Gastrocnemius medialis (tissue), 4 donors: ENCODE measurements around the gene FBN2. TPM values are rescaled to one million over a fixed set of nuclear protein-coding genes. Genes with fewer than 3 reads are reported as not detected.

ENCODE experiments used
- ATAC-seq, 2 donors: fragments of 150-250 bp; one replicate each; pipeline ENCODE4 v1.9.1; 2016
- DNase-seq, 2 donors: peaks; one replicate each; pipeline ENCODE4 v3.0.0-alpha.2; 2019
- H3K27ac ChIP-seq, 4 donors: fragments of 200-600 bp; sonication (generic); 1 replicate in 1 of 4; 2 replicates in 3 of 4; pipeline ENCODE4 v1.5.1; 2016 to 2018; ENCODE audit warnings: mild to moderate bottlenecking in 2 of 4, moderate library complexity in 1 of 4
- H3K27me3 ChIP-seq, 3 donors: fragments of 200-600 bp; sonication (generic) in 2 of 3; 1 replicate in 1 of 3; 2 replicates in 2 of 3; pipeline versions ENCODE4 v1.5.1 to v1.6.0; 2016 to 2019; ENCODE audit warnings: mild to moderate bottlenecking in 1 of 3, moderate library complexity in 1 of 3
- H3K36me3 ChIP-seq, 2 donors: fragments of 200-600 bp; sonication (generic) in 1 of 2; one replicate each; pipeline ENCODE4 v1.5.1; 2017 to 2018
- H3K4me1 ChIP-seq, 2 donors: fragments of 200-600 bp; sonication (generic) in 1 of 2; one replicate each; pipeline ENCODE4 v1.5.1; 2016 to 2017; ENCODE audit warnings: mild to moderate bottlenecking in 2 of 2
- H3K4me3 ChIP-seq, 4 donors: fragments of 200-600 bp; sonication (generic) in 3 of 4; 1 replicate in 1 of 4; 2 replicates in 3 of 4; pipeline ENCODE4 v1.5.1; 2016 to 2019; ENCODE audit warnings: mild to moderate bottlenecking in 2 of 4
- H3K9me3 ChIP-seq, 3 donors: fragments of 200-600 bp; sonication (generic) in 2 of 3; 1 replicate in 1 of 3; 2 replicates in 2 of 3; pipeline ENCODE4 v1.5.1; 2016 to 2019
- POLR2A ChIP-seq, 2 donors: fragments of 450-650 bp; IDR thresholded peaks; one replicate each; pipeline ENCODE4 v1.6.1; 2017; ENCODE audit warnings: antibody characterized with exemption in 2 of 2, mild to moderate bottlenecking in 2 of 2, moderate library complexity in 2 of 2
- in situ Hi-C, 4 donors: fragments of 200-750 bp; cut with MboI; loops; one replicate each; pipeline versions ENCODE4 v1.15.0 to v1.8.0; 2017; ENCODE audit warnings: low sequenced_read_pairs in 4 of 4
- intact Hi-C: fragments of 100-400 bp; cut with DNase I; formaldehyde crosslinking; loops from one replicate; pipeline ENCODE4 v1.15.1; 2023; ENCODE audit warnings: low total_unique reads
- total RNA-seq, 4 donors: library from RNA; depleted of rRNA; stranded (reverse); fragments of >200 nt; gene quantifications; one replicate each; pipeline versions ENCODE4 v1.1.0 to v1.2.3, GENCODE V29; 2016
- TF ChIP-seq, protein P1 (sequence below), 5 experiments: fragments of 450-650 bp in 3 of 5; fragments of 200-600 bp in 2 of 5; sonication (generic) in 2 of 5; IDR thresholded peaks in 4 of 5; conservative IDR thresholded peaks in 1 of 5; 1 replicate in 4 of 5; 2 replicates in 1 of 5; pipeline ENCODE4 v1.5.1; 2016 to 2019; ENCODE audit warnings: antibody characterized with exemption in 5 of 5, mild to moderate bottlenecking in 3 of 5, moderate library complexity in 3 of 5

Gene FBN2
- total RNA-seq, 4 donors from 2014 or later = 0.07 to 0.20 TPM; not detected in 2

DNA sequence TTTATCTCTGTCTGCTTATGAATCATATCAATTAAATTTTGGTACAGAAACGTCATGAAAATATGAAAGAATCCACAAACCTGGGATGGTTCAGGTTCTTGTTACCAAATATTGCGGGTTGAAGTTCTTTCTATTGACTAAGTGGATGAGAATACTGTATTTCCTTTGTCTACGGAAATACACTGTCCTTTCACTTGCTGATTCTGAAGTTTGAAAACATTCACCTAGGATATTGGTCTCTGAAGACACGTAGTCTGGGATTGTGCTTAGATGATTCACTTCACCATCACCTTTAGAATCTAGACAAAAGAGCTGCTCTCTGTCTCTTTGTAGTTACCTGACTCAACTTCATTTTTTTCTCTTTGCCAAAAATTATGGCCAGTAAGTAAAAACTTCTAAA lies 222.4 kb downstream of the FBN2 start:
- Histone ChIP-seq H3K4me1 (no peaks in the 10 kb centered on the region), H3K9me3 (no peaks in the 10 kb centered on the region), H3K36me3 (no peaks in the 10 kb centered on the region), H3K27me3 (no peaks in the 10 kb centered on the region), H3K4me3 (no peak overlapping the region), H3K27ac (no peak overlapping the region)
- in situ Hi-C loops (no loop called here), intact Hi-C loops (no loop called here)
- DNase-seq (no peak), ATAC-seq (no peak)
- TF ChIP-seq, protein P1, sequence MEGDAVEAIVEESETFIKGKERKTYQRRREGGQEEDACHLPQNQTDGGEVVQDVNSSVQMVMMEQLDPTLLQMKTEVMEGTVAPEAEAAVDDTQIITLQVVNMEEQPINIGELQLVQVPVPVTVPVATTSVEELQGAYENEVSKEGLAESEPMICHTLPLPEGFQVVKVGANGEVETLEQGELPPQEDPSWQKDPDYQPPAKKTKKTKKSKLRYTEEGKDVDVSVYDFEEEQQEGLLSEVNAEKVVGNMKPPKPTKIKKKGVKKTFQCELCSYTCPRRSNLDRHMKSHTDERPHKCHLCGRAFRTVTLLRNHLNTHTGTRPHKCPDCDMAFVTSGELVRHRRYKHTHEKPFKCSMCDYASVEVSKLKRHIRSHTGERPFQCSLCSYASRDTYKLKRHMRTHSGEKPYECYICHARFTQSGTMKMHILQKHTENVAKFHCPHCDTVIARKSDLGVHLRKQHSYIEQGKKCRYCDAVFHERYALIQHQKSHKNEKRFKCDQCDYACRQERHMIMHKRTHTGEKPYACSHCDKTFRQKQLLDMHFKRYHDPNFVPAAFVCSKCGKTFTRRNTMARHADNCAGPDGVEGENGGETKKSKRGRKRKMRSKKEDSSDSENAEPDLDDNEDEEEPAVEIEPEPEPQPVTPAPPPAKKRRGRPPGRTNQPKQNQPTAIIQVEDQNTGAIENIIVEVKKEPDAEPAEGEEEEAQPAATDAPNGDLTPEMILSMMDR (IDR thresholded peaks at IDR 0.05 in 4 of 5, conservative IDR thresholded peaks at IDR 0.05 in 1 of 5) = no peak
- TF ChIP-seq POLR2A (IDR thresholded peaks at IDR 0.05) = no peak

DNA sequence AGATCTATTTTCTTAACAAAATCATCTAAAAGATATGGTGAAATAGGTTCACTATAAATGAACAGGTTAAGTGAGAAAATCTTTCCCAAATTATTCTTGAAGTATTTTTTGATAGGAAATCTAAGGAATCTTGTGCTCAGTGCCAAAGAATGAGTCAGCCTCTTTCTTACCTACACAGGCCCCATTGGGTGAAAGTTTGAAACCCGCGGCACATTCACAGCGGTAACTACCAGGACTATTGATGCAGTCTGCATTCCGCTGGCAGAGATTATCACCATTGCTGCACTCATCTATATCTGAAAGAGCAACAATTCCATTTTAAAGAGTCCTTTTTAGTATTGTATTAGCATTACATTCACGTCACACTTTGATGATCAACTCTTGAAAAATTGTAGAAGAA lies 232.7 kb downstream of the FBN2 start:
- intact Hi-C loops = no loop called here
- Histone ChIP-seq H3K27ac (no peak overlapping the region), H3K36me3 (no peaks in the 10 kb centered on the region), H3K4me3 (no peak overlapping the region), H3K4me1 (no peaks in the 10 kb centered on the region), H3K9me3 (no peaks in the 10 kb centered on the region), H3K27me3 (no peaks in the 10 kb centered on the region)
- in situ Hi-C loops = no loop called here
- DNase-seq (no peak), ATAC-seq (no peak)
- TF ChIP-seq, protein P1 (IDR thresholded peaks at IDR 0.05 in 4 of 5, conservative IDR thresholded peaks at IDR 0.05 in 1 of 5) = no peak
- no peak for TF ChIP-seq POLR2A (IDR thresholded peaks at IDR 0.05)

DNA sequence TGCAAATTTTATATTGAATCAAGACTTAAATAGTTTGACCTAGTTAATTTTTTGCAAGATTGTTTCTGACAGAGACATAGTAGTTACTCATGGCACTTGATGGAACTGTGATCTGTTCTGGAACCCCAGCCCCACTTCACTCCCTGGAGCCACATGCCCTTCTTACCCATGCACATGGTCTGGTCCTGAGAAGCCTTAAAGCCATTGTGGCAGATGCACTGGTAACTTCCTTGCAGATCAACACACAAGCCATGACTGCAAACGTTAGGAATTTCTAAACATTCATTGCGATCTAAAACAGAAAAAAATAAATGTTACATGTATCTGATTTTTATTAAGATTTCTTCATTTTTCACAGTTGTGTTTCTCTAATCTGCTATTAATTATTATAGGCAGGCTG lies 233.3 kb downstream of the FBN2 start:
- in situ Hi-C loops = no loop called here
- Histone ChIP-seq H3K9me3 (no peaks in the 10 kb centered on the region), H3K4me3 (no peak overlapping the region), H3K27me3 (no peaks in the 10 kb centered on the region), H3K27ac (no peak overlapping the region), H3K36me3 (no peaks in the 10 kb centered on the region), H3K4me1 (no peaks in the 10 kb centered on the region)
- ATAC-seq (no peak), DNase-seq (no peak)
- no peak for TF ChIP-seq POLR2A (IDR thresholded peaks at IDR 0.05)
- TF ChIP-seq, protein P1 (IDR thresholded peaks at IDR 0.05 in 4 of 5, conservative IDR thresholded peaks at IDR 0.05 in 1 of 5) = no peak
- intact Hi-C loops = no loop called here

DNA sequence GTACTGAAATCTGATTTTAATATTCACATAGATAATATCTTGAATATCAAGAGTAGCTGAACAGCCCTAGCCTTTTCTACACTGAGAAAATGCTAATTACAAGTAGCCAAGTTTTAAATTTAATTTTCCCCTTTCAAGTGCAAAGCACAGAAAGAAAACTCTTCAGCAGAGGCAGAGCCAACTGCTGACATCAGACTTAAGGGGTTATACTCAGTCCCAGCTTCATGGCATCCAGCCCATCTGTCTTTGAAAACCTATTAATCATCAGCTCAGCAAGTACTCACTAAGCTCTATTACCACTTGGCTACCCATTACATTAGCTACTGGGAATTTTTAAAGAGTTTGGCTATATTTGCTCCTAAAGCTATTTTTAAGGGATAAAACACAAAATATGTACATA lies 234.0 kb downstream of the FBN2 start:
- ATAC-seq (no peak), DNase-seq (no peak)
- no peaks in the 10 kb centered on the region for H3K36me3 ChIP-seq
- intact Hi-C loops = no loop called here
- H3K27me3 ChIP-seq = no peaks in the 10 kb centered on the region
- no peaks in the 10 kb centered on the region for H3K4me1 ChIP-seq
- no peaks in the 10 kb centered on the region for H3K9me3 ChIP-seq
- no peak overlapping the region for H3K4me3 ChIP-seq
- no peak overlapping the region for H3K27ac ChIP-seq
- no peak for TF ChIP-seq POLR2A (IDR thresholded peaks at IDR 0.05)
- TF ChIP-seq, protein P1 (IDR thresholded peaks at IDR 0.05 in 4 of 5, conservative IDR thresholded peaks at IDR 0.05 in 1 of 5) = no peak
- in situ Hi-C loops = no loop called here

DNA sequence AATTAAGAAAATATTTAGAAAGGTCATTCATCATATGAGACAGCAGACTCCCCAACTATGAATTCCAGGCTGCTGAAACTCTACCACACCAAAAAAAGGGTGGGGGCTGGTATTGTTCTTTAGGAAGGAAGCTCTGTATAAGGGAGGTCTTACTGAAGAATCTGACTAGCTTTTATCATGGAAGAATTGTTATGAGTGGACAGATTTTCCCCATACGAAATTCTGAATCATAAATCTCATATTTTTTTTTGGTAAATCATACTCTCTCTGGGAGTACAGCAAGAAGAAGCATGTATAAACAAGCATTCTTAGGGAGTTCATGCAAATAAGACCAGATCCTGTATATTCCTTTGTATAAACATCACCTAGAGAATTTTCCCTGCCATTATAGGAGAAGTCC lies 234.5 kb downstream of the FBN2 start:
- H3K4me1 ChIP-seq = no peaks in the 10 kb centered on the region
- no peak overlapping the region for H3K4me3 ChIP-seq
- DNase-seq (no peak), ATAC-seq (no peak)
- in situ Hi-C loops = no loop called here
- H3K36me3 ChIP-seq = no peaks in the 10 kb centered on the region
- TF ChIP-seq POLR2A (IDR thresholded peaks at IDR 0.05) = no peak
- TF ChIP-seq, protein P1 (IDR thresholded peaks at IDR 0.05 in 4 of 5, conservative IDR thresholded peaks at IDR 0.05 in 1 of 5) = no peak
- no peak overlapping the region for H3K27ac ChIP-seq
- intact Hi-C loops = no loop called here
- H3K9me3 ChIP-seq = no peaks in the 10 kb centered on the region
- no peaks in the 10 kb centered on the region for H3K27me3 ChIP-seq
